Keratinocyte (primary cell): ENCODE results near the gene PDK1. TPM values are rescaled to one million over a fixed set of nuclear protein-coding genes. Genes with fewer than 3 reads are reported as not detected.

Experiments used
- DNase-seq: peaks from one replicate; pipeline ENCODE4 v3.0.0-alpha.2; 2011; ENCODE audit warnings: low read depth, missing footprints, low spot score
- FAIRE-seq: peaks from 2 replicates; lab custom pipeline; 2011; peaks lifted over from hg19 to GRCh38; lab: Jason Lieb, UNC
- H2AFZ ChIP-seq: 2 replicates; pipeline ENCODE4 v1.6.0; 2012; ENCODE audit warnings: low read length, control low read depth, inconsistent platforms; ENCODE audit not compliant: control insufficient read depth
- H3K27ac ChIP-seq: 2 replicates; pipeline ENCODE4 v1.5.1; 2011; ENCODE audit warnings: low read length; ENCODE audit not compliant: control insufficient read depth, insufficient read depth
- H3K27me3 ChIP-seq: 3 replicates; pipeline ENCODE4 v1.6.0; 2011; ENCODE audit warnings: low read length; ENCODE audit not compliant: control insufficient read depth, insufficient read depth; ENCODE audit errors: extremely low read depth
- H3K36me3 ChIP-seq, 2 experiments: 2 replicates in 1 of 2; 3 replicates in 1 of 2; pipeline ENCODE4 v1.5.1; 2011; ENCODE audit warnings: low read length in 2 of 2, mild to moderate bottlenecking in 1 of 2; ENCODE audit not compliant: control insufficient read depth in 2 of 2, insufficient read depth in 2 of 2; ENCODE audit errors: extremely low read depth in 1 of 2
- H3K4me1 ChIP-seq: 3 replicates; pipeline ENCODE4 v1.5.1; 2011; ENCODE audit warnings: low read length; ENCODE audit not compliant: control insufficient read depth, insufficient read depth; ENCODE audit errors: extremely low read depth
- H3K4me2 ChIP-seq: 3 replicates; pipeline ENCODE4 v1.6.0; 2011; ENCODE audit warnings: low read depth, low read length; ENCODE audit not compliant: control insufficient read depth, insufficient read depth; ENCODE audit errors: extremely low read depth
- H3K4me3 ChIP-seq, 3 experiments: fragments of 200-600 bp in 1 of 3; sonication (generic) in 1 of 3; 2 replicates in 2 of 3; 3 replicates in 1 of 3; pipeline ENCODE4 v1.5.1; 2011 to 2016; ENCODE audit warnings: low read length in 3 of 3, mild to moderate bottlenecking in 3 of 3, control low read depth in 2 of 3, inconsistent platforms in 1 of 3, low read depth in 1 of 3, mixed read lengths in 1 of 3, mixed run types in 1 of 3, moderate library complexity in 1 of 3; ENCODE audit not compliant: control insufficient read depth in 2 of 3, insufficient read depth in 2 of 3; ENCODE audit errors: extremely low read depth in 1 of 3
- H3K79me2 ChIP-seq: 2 replicates; pipeline ENCODE4 v1.6.0; 2012; ENCODE audit warnings: low read length; ENCODE audit not compliant: control insufficient read depth, insufficient read depth
- H3K9ac ChIP-seq: 3 replicates; pipeline ENCODE4 v1.6.0; 2011; ENCODE audit warnings: low read length; ENCODE audit not compliant: control insufficient read depth, insufficient read depth; ENCODE audit errors: extremely low read depth
- H3K9me1 ChIP-seq: 3 replicates; pipeline ENCODE4 v1.6.0; 2011; ENCODE audit warnings: low read length; ENCODE audit not compliant: control insufficient read depth, insufficient read depth; ENCODE audit errors: extremely low read depth
- H3K9me3 ChIP-seq: 2 replicates; pipeline ENCODE4 v1.5.1; 2012; ENCODE audit warnings: low read depth, low read length; ENCODE audit not compliant: control insufficient read depth
- H4K20me1 ChIP-seq: 3 replicates; pipeline ENCODE4 v1.6.0; 2011; ENCODE audit warnings: low read length; ENCODE audit not compliant: control insufficient read depth, insufficient read depth; ENCODE audit errors: extremely low read depth
- CTCF ChIP-seq, 3 experiments: IDR thresholded peaks in 1 of 3; conservative IDR thresholded peaks in 1 of 3; optimal IDR thresholded peaks in 1 of 3; 2 replicates in 2 of 3; 3 replicates in 1 of 3; pipeline versions ENCODE3 to v1.5.1; 2011; ENCODE audit warnings: low read length in 3 of 3, mild to moderate bottlenecking in 3 of 3, moderate library complexity in 2 of 3, control low read depth in 1 of 3, inconsistent platforms in 1 of 3; ENCODE audit not compliant: insufficient read depth in 2 of 3; ENCODE audit errors: extremely low read depth in 1 of 3
- EZH2 ChIP-seq: IDR thresholded peaks from one replicate; pipeline ENCODE4 v1.6.1; 2012; ENCODE audit warnings: inconsistent platforms, mild to moderate bottlenecking, low read length, moderate library complexity
- dilution Hi-C: fragments of 300-500 bp; cut with MboI; formaldehyde crosslinking; loops from one replicate; pipeline ENCODE4 v1.7.0; 2020; ENCODE audit warnings: low sequenced_read_pairs; ENCODE audit not compliant: extremely low pct_ligation_motif_present
- polyA plus RNA-seq, 5 experiments: library from polyadenylated mRNA; depleted of rRNA in 3 of 5; stranded (reverse) in 3 of 5; stranded (forward) in 1 of 5; unstranded in 1 of 5; fragments of >200 nt; gene quantifications; 1 replicate in 1 of 5; 2 replicates in 3 of 5; 3 replicates in 1 of 5; pipeline versions ENCODE4 v1.2.1 to v1.2.3, GENCODE V29; 2011 to 2012; ENCODE audit warnings: missing spikeins in 2 of 5, low read depth in 1 of 5, low replicate concordance in 1 of 5

PDK1 gene
- polyA plus RNA-seq, 1 donor (not counting 4 experiments of a cell fraction or from before 2014, with no cell fraction given) = 29.2 TPM

GRCh38 chr2:172609488-172609887, 53.6 kb downstream of the PDK1 start:
- dilution Hi-C loops = no loop called here
- FAIRE-seq = no peak

GRCh38 chr2:172612051-172612450, 56.2 kb downstream of the PDK1 start:
- dilution Hi-C loops = no loop called here
- TF ChIP-seq CTCF (optimal IDR thresholded peaks at IDR 0.05 in 1 of 3, IDR thresholded peaks at IDR 0.05 in 1 of 3, conservative IDR thresholded peaks at IDR 0.05 in 1 of 3; ENCODE audit: extremely low read depth in 1 of 3, insufficient read depth in 2 of 3, low read length in 3 of 3) = no peak
- TF ChIP-seq EZH2 = no peak
- no peaks in the 10 kb centered on the region for H3K27me3 ChIP-seq
- H3K27ac ChIP-seq = no peak overlapping the region
- H3K4me1 ChIP-seq = no peaks in the 10 kb centered on the region
- no peaks in the 10 kb centered on the region for H3K79me2 ChIP-seq
- no peaks in the 10 kb centered on the region for H3K9me1 ChIP-seq
- no peak overlapping the region for H2AFZ ChIP-seq
- H3K36me3 ChIP-seq = peaks cover 1 to 3% of the 10 kb centered on the region in 2 experiments
- no peak for FAIRE-seq
- H3K9me3 ChIP-seq = no peaks in the 10 kb centered on the region
- H4K20me1 ChIP-seq = no peaks in the 10 kb centered on the region
- no peak overlapping the region for H3K9ac ChIP-seq
- H3K4me2 ChIP-seq = no peak overlapping the region
- no peak overlapping the region for H3K4me3 ChIP-seq
- no peak for DNase-seq

More at GRCh38 chr2:172609488-172609887, 53.6 kb downstream of the PDK1 start:
- Histone ChIP-seq H3K9me3 (no peaks in the 10 kb centered on the region), H3K9me1 (no peaks in the 10 kb centered on the region), H3K79me2 (no peaks in the 10 kb centered on the region), H3K4me1 (no peaks in the 10 kb centered on the region), H4K20me1 (no peaks in the 10 kb centered on the region), H2AFZ (no peak overlapping the region), H3K4me3 (no peak overlapping the region), H3K27ac (no peak overlapping the region), H3K9ac (no peak overlapping the region), H3K4me2 (no peak overlapping the region), H3K36me3 (peaks cover 1 to 3% of the 10 kb centered on the region in 2 experiments), H3K27me3 (no peaks in the 10 kb centered on the region)
- TF ChIP-seq EZH2 (no peak), CTCF (optimal IDR thresholded peaks at IDR 0.05 in 1 of 3, IDR thresholded peaks at IDR 0.05 in 1 of 3, conservative IDR thresholded peaks at IDR 0.05 in 1 of 3; ENCODE audit: extremely low read depth in 1 of 3, insufficient read depth in 2 of 3, low read length in 3 of 3) (no peak)
- DNase-seq = no peak
